GM21717 (cell line): ENCODE data around the gene MPND.
A peak's percentile ranks its signal among the peaks of the same experiment; 100 is the strongest.
"Not testable (repeated sequence)": the region's sequence is repeated elsewhere in the genome, so short reads cannot be mapped to it uniquely, and the experiment has no call there.

Experiments
- ATAC-seq: cut with Tn5 transposase; IDR thresholded peaks from one replicate; pipeline ENCODE4 v1.9.1; 2021; ENCODE audit warnings: mild to moderate bottlenecking, moderate library complexity; ENCODE audit not compliant: unreplicated experiment

The MPND gene

DNA sequence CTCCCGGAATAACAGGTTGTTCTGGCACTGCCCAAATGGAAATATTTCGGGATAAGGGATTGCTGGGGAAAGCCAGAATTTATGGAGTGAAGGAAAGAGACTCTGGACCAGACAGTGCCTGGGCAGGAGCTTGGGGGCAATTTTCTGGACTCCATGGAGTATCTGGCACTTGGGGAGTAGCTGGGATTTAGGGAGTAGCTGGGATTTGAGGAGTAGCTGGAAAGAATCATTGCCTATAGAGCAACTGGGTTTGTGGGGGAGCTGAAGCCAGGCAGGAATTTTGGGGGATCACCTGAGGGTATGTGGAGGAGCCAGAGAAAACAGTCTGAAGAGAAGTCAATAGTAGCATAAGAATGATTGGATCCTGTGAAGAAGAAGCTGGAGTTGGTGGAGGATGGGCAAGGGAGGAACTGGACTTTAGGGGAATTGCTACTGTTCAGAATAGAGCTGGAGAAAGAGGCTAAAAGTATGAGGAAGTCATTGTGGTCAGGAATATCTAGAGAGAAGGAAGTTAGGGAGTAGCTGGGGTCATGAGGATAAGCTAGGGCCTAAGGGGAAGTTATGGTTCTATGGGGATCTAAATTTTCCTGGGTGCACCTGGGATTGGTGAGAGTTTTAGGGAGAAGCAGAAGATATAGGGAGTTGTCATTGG, 24.2 kb upstream of the MPND start:
- ATAC-seq = no peak

- no peak for ATAC-seq
Measured at GRCh38 chr19:4320419-4320818, 22.9 kb upstream of the MPND start.

DNA sequence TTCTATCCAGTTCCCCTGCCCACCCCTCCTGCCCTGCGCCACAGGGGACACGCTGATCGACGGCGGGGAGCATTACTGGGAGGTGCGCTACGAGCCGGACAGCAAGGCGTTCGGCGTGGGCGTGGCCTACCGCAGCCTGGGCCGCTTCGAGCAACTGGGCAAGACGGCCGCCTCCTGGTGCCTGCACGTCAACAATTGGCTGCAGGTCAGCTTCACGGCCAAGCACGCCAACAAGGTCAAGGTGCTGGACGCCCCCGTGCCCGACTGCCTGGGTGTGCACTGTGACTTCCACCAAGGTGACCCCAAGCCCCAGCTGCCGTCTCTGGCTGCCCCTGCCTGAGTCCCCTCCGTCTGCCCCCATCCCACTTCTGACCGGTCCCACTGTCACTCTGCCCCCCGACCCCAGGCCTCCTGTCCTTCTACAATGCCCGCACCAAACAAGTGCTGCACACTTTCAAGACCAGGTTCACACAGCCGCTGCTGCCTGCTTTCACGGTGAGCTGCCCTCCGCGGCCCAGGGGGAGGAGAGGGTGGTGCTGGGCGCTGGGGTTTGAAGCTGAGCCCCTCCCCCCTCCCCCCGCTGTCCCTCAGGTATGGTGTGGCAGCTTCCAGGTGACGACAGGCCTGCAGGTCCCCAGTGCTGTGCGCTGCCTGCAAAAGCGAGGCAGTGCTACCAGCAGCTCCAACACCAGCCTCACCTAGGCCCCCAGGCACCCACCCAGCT, 20.3 kb upstream of the MPND start:
- ATAC-seq = no peak

DNA sequence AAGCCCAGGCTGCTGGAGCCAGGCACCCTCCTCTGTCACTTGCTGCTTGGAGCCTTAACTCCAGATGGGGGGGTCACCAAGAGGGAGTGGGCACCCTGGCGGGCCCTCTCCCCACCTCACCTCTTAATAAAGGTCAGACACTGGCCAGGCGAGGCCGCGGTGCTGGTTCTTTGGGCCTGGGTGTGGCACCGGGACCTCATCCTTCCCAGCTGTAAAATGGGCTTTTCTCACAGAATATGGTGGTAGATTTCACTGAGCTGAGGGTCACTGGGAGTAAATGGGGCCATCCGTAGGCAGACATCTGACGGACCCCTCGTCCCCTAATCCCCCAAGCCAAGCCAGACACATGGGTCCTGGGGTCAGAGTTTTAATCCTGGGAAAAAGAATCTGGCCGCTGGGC, 19.7 kb upstream of the MPND start:
- ATAC-seq = no peak

- no peak for ATAC-seq
Measured at GRCh38 chr19:4324228-4324627, 19.1 kb upstream of the MPND start.

- ATAC-seq = no peak
Measured at GRCh38 chr19:4326215-4326836, 17.0 kb upstream of the MPND start.

- ATAC-seq = no peak
Measured at GRCh38 chr19:4326837-4327251, 16.5 kb upstream of the MPND start.

DNA sequence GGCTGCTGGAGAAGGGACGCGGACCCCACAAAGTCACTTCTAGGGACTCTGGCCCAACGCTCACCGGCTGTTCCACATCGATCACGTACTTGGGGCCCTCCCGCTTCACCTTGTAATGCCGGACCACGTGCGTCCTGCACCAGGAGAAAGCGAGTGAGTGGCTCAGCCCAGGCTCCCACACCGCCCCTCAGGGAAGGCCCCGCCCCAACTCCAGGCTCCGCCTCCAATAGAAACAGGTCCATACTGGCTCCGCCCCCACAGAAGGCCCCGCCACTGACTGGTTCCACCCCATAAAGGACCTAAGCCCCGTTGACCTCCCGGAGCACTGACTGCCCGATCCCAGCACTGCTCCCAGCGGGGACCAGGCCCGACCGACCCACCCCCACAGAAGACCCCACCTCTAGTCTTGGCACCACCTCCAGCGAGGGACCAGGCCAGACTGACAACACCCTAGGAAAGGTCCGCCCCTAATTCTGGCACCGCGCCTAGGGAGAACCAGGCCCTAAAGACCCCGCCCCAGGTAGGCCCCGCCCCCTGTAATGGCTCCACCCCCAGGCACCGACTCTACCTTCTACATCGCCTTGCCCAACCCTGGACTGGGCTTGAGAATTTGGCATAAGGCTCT, 16.0 kb upstream of the MPND start:
- ATAC-seq = no peak

DNA sequence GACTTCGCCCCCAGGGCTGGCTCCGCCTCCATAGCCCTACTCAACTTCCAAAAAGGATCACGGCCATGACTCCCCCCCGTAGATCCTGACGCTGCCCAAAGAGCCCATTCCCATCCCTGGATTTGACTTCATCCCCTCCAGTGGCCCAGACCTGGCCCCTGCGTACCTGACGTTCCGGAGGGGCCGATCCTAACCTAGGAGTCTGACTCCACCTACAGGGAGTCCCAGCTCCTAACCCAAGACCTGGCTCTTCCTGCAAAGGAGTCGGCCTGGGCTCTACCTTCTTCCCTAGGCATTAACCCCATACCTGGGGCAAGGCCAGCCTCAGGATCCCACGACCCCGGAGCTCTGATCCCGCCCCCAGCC, 15.5 kb upstream of the MPND start:
- ATAC-seq = peak; percentile 3

DNA sequence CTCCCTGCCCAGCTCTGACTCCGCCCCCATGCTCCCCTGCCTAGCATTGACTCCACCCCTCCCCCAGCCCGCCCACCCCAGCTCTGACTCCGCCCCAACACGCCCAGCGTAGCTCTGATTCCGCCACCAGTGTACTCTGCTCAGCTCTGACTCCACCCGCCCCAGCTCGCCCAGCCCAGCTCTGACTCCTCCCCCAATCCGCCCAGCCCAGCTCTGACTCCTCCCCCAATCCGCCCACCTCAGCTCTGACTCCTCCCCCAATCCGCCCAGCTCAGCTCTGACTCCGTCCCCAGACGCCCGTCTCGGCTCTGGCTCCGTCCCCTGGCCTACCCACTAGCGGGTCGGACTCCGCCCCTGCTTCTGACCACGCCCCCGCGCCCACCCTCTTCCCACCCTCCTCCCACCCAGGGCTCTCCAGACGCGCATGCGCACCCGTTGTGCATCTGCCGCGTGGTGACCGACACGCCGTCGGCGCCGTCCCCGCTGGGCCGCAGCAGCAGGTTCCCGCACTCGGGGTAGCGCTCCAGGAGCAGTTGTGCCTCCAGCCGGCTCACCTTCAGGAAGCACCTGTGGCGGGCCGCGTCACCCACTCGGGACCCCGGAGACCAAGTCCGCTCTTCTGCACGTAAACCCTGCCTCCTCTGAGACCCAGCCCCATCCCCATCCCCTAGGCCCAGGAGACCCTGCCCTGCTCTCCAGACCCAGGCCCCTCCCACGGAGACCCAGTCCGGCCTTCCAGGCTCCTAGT, 14.9 kb upstream of the MPND start:
- peak; percentile 62 for ATAC-seq

- ATAC-seq = not testable (repeated sequence)
Measured at GRCh38 chr19:4328991-4329681, 14.2 kb upstream of the MPND start.

DNA sequence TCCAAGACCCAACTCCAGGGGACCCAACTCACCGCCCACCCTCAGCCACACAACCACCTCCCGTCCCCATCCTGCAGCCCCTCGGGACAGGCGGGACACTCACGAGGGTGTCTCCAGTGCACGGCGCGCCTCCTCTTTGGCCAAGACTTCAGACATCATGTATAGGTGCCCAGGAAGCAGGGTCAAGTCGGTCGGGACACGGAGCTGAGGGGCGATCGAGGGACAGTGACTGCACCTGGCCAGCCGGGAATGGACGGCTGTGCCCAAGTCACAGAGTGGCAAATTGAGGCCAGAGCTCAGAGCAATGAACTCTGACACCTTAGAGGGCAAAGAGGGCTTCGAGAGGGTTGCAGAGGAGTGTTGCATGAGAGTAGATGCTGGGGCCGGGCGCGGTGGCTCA, 13.5 kb upstream of the MPND start:
- no peak for ATAC-seq

GRCh38 chr19:4334929-4335570, 8.3 kb upstream of the MPND start:
- no peak for ATAC-seq

GRCh38 chr19:4337906-4338440, 5.4 kb upstream of the MPND start:
- no peak for ATAC-seq

GRCh38 chr19:4338441-4339355, 4.7 kb upstream of the MPND start, which contains the start of gene STAP2:
Gene STAP2 (minus strand): TSS chr19:4338827. CDS start chr19:4338753, 74 bp downstream.
- ATAC-seq = no peak

DNA sequence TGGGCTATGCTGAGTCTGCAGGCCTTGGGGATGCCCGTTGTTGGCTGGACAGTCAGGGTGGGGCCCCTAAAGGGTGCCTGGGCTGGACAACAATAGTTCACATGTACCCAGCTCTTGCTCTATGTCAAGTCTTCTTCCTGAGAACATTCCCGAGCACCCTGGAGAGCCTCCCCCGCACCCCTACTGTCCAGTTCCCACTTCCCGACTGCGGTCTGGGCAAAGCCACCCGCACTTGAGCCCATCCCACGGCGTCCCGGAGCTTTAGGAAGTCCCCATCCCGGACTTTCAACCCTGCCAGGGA, 1.1 kb upstream of the MPND start:
- ATAC-seq = peak; percentile 3

GRCh38 chr19:4342615-4343369, 570 bp upstream of the MPND start:
- peak; percentile 80 for ATAC-seq
